ENCODE data around the gene BPGM. TPM values are rescaled to one million over a fixed set of nuclear protein-coding genes. Genes with fewer than 3 reads are reported as not detected.

The BPGM gene
- total and polyA plus RNA-seq, 9 of the 15 experiments (the other 6 are each of a cell fraction or from before 2014, with no cell fraction given): 14.1 to 46.1 (median 21.2) TPM

DNA sequence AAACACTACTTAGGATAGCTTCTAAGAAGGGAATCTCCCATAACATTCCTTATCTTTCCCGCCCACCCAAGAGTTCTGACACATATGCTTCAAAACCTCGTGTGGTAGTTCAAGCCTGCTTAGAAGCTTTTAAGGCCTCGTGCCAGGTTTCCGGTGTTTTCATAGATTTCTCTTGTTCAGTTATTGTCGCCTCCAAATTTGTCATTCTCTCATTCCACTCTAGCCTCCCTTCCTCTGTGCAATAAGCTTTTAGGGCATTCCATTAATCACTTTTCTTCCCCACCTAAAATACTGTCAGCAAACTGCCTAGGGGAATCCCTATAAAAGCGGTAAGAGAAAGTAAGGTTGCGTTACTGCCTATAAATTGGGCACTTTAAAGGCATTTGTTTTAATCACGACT lies 718 bp upstream of the BPGM start (continued):
- TF ChIP-seq, protein P1, sequence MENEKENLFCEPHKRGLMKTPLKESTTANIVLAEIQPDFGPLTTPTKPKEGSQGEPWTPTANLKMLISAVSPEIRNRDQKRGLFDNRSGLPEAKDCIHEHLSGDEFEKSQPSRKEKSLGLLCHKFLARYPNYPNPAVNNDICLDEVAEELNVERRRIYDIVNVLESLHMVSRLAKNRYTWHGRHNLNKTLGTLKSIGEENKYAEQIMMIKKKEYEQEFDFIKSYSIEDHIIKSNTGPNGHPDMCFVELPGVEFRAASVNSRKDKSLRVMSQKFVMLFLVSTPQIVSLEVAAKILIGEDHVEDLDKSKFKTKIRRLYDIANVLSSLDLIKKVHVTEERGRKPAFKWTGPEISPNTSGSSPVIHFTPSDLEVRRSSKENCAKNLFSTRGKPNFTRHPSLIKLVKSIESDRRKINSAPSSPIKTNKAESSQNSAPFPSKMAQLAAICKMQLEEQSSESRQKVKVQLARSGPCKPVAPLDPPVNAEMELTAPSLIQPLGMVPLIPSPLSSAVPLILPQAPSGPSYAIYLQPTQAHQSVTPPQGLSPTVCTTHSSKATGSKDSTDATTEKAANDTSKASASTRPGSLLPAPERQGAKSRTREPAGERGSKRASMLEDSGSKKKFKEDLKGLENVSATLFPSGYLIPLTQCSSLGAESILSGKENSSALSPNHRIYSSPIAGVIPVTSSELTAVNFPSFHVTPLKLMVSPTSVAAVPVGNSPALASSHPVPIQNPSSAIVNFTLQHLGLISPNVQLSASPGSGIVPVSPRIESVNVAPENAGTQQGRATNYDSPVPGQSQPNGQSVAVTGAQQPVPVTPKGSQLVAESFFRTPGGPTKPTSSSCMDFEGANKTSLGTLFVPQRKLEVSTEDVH (IDR thresholded peaks at IDR 0.05; ENCODE audit: low read depth, partially characterized antibody): no peak
- TF ChIP-seq POLR3A (IDR thresholded peaks at IDR 0.05; ENCODE audit: borderline replicate concordance, extremely low read depth, insufficient read depth, insufficient read length): no peak
- TF ChIP-seq, protein P2, sequence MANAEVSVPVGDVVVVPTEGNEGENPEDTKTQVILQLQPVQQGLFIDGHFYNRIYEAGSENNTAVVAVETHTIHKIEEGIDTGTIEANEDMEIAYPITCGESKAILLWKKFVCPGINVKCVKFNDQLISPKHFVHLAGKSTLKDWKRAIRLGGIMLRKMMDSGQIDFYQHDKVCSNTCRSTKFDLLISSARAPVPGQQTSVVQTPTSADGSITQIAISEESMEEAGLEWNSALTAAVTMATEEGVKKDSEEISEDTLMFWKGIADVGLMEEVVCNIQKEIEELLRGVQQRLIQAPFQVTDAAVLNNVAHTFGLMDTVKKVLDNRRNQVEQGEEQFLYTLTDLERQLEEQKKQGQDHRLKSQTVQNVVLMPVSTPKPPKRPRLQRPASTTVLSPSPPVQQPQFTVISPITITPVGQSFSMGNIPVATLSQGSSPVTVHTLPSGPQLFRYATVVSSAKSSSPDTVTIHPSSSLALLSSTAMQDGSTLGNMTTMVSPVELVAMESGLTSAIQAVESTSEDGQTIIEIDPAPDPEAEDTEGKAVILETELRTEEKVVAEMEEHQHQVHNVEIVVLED (CRISPR knock-in tag; IDR thresholded peaks at IDR 0.05): no peak
- no peak for TF ChIP-seq KAT2B (IDR thresholded peaks at IDR 0.05; ENCODE audit: low read depth, low read length)
- TF ChIP-seq, protein P3, sequence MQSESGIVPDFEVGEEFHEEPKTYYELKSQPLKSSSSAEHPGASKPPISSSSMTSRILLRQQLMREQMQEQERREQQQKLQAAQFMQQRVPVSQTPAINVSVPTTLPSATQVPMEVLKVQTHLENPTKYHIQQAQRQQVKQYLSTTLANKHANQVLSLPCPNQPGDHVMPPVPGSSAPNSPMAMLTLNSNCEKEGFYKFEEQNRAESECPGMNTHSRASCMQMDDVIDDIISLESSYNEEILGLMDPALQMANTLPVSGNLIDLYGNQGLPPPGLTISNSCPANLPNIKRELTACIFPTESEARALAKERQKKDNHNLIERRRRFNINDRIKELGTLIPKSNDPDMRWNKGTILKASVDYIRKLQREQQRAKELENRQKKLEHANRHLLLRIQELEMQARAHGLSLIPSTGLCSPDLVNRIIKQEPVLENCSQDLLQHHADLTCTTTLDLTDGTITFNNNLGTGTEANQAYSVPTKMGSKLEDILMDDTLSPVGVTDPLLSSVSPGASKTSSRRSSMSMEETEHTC (IDR thresholded peaks at IDR 0.05): no peak
- TF ChIP-seq NFYB (IDR thresholded peaks at IDR 0.05; ENCODE audit: extremely low read depth, insufficient read length): no peak
- TF ChIP-seq, protein P4, sequence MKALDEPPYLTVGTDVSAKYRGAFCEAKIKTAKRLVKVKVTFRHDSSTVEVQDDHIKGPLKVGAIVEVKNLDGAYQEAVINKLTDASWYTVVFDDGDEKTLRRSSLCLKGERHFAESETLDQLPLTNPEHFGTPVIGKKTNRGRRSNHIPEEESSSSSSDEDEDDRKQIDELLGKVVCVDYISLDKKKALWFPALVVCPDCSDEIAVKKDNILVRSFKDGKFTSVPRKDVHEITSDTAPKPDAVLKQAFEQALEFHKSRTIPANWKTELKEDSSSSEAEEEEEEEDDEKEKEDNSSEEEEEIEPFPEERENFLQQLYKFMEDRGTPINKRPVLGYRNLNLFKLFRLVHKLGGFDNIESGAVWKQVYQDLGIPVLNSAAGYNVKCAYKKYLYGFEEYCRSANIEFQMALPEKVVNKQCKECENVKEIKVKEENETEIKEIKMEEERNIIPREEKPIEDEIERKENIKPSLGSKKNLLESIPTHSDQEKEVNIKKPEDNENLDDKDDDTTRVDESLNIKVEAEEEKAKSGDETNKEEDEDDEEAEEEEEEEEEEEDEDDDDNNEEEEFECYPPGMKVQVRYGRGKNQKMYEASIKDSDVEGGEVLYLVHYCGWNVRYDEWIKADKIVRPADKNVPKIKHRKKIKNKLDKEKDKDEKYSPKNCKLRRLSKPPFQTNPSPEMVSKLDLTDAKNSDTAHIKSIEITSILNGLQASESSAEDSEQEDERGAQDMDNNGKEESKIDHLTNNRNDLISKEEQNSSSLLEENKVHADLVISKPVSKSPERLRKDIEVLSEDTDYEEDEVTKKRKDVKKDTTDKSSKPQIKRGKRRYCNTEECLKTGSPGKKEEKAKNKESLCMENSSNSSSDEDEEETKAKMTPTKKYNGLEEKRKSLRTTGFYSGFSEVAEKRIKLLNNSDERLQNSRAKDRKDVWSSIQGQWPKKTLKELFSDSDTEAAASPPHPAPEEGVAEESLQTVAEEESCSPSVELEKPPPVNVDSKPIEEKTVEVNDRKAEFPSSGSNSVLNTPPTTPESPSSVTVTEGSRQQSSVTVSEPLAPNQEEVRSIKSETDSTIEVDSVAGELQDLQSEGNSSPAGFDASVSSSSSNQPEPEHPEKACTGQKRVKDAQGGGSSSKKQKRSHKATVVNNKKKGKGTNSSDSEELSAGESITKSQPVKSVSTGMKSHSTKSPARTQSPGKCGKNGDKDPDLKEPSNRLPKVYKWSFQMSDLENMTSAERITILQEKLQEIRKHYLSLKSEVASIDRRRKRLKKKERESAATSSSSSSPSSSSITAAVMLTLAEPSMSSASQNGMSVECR (CRISPR knock-in tag; IDR thresholded peaks at IDR 0.05): peak; percentile 46; the same call in 1 of the 2 replicates
- TF ChIP-seq, protein P5, sequence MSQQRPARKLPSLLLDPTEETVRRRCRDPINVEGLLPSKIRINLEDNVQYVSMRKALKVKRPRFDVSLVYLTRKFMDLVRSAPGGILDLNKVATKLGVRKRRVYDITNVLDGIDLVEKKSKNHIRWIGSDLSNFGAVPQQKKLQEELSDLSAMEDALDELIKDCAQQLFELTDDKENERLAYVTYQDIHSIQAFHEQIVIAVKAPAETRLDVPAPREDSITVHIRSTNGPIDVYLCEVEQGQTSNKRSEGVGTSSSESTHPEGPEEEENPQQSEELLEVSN (IDR thresholded peaks at IDR 0.05; ENCODE audit: borderline replicate concordance in 1 of 2, extremely low read depth in 1 of 2, insufficient read depth in 1 of 2, insufficient read length in 1 of 2, low read depth in 1 of 2, low read length in 1 of 2, poor library complexity in 1 of 2, severe bottlenecking in 1 of 2): peak; percentile 67 to 91
- no peak for TF ChIP-seq ELF4 (CRISPR knock-in tag; IDR thresholded peaks at IDR 0.05)
- TF ChIP-seq, protein P6, sequence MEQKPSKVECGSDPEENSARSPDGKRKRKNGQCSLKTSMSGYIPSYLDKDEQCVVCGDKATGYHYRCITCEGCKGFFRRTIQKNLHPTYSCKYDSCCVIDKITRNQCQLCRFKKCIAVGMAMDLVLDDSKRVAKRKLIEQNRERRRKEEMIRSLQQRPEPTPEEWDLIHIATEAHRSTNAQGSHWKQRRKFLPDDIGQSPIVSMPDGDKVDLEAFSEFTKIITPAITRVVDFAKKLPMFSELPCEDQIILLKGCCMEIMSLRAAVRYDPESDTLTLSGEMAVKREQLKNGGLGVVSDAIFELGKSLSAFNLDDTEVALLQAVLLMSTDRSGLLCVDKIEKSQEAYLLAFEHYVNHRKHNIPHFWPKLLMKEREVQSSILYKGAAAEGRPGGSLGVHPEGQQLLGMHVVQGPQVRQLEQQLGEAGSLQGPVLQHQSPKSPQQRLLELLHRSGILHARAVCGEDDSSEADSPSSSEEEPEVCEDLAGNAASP (IDR thresholded peaks at IDR 0.05): no peak
- TF ChIP-seq COPS2 (conservative IDR thresholded peaks at IDR 0.05): no peak
- no peak for TF ChIP-seq SP1 (CRISPR knock-in tag; IDR thresholded peaks at IDR 0.05)
- 0 out of 2 replicates have a peak, but pooled peaks have one; percentile 28 for TF ChIP-seq SMARCE1 (IDR thresholded peaks at IDR 0.05)
- no peak for TF ChIP-seq TFAM (CRISPR knock-in tag; conservative IDR thresholded peaks at IDR 0.05)

All from K562 (cell line).